NAMALWA (cell line): ENCODE data around the gene ZSWIM9.
A peak's percentile ranks its signal among the peaks of the same experiment; 100 is the strongest.

ENCODE experiments used
- DNase-seq: peaks from one replicate; pipeline ENCODE4 v3.0.0-alpha.2; 2015; ENCODE audit warnings: low spot score

The ZSWIM9 gene

GRCh38 chr19:48175578-48175977, 5.1 kb downstream of the ZSWIM9 start:
- no peak for DNase-seq

- no peak for DNase-seq
Observed at GRCh38 chr19:48176226-48176625, 5.7 kb downstream of the ZSWIM9 start.

GRCh38 chr19:48181505-48181904, 11.0 kb downstream of the ZSWIM9 start:
- no peak for DNase-seq

GRCh38 chr19:48182434-48182833, 12.0 kb downstream of the ZSWIM9 start:
- no peak for DNase-seq

- DNase-seq, result peak; percentile 37
Observed at GRCh38 chr19:48183356-48183755, 12.9 kb downstream of the ZSWIM9 start.

GRCh38 chr19:48186015-48186414, 15.5 kb downstream of the ZSWIM9 start:
- peak; percentile 48 for DNase-seq

GRCh38 chr19:48186541-48186991, 16.1 kb downstream of the ZSWIM9 start:
- peak; percentile 92 for DNase-seq

GRCh38 chr19:48190288-48190884, 19.9 kb downstream of the ZSWIM9 start:
- DNase-seq, result no peak

- DNase-seq, result no peak
Observed at GRCh38 chr19:48190885-48191284, 20.4 kb downstream of the ZSWIM9 start.

- no peak for DNase-seq
Observed at GRCh38 chr19:48192750-48193149, 22.3 kb downstream of the ZSWIM9 start.

- peak; percentile 68 for DNase-seq
Observed at GRCh38 chr19:48194041-48194843, 23.8 kb downstream of the ZSWIM9 start.

GRCh38 chr19:48194844-48195830, 24.7 kb downstream of the ZSWIM9 start:
- no peak for DNase-seq

- no peak for DNase-seq
Observed at GRCh38 chr19:48196321-48196763, 25.9 kb downstream of the ZSWIM9 start.

- no peak for DNase-seq
Observed at GRCh38 chr19:48196933-48197665, 26.6 kb downstream of the ZSWIM9 start.

GRCh38 chr19:48203222-48203793, 32.8 kb downstream of the ZSWIM9 start:
- DNase-seq, result no peak

- peak; percentile 98 for DNase-seq
Observed at GRCh38 chr19:48203794-48204628, 33.5 kb downstream of the ZSWIM9 start.

- DNase-seq, result no peak
Observed at GRCh38 chr19:48206397-48207093, 36.1 kb downstream of the ZSWIM9 start.

GRCh38 chr19:48210005-48210404, 39.5 kb downstream of the ZSWIM9 start:
- no peak for DNase-seq

GRCh38 chr19:48213959-48214358, 43.5 kb downstream of the ZSWIM9 start:
- no peak for DNase-seq

- no peak for DNase-seq
Observed at GRCh38 chr19:48216933-48217332, 46.5 kb downstream of the ZSWIM9 start.
